GM18867 (cell line): ENCODE data around the gene ALDH1L2.

Experiments
- ATAC-seq: cut with Tn5 transposase; IDR thresholded peaks from one replicate; pipeline ENCODE4 v1.9.1; 2021; ENCODE audit warnings: mild to moderate bottlenecking, moderate library complexity; ENCODE audit not compliant: unreplicated experiment

ALDH1L2 gene

GRCh38 chr12:105036937-105037649 is 47.2 kb downstream of the ALDH1L2 start:
- ATAC-seq: no peak

- no peak for ATAC-seq
Measured at GRCh38 chr12:105033851-105034250, 50.4 kb downstream of the ALDH1L2 start.

- no peak for ATAC-seq
Measured at GRCh38 chr12:105032703-105033357, 51.4 kb downstream of the ALDH1L2 start.

- ATAC-seq: peak; percentile 87
Measured at GRCh38 chr12:105030820-105031807, 53.1 kb downstream of the ALDH1L2 start.

- ATAC-seq: no peak
Measured at GRCh38 chr12:105026411-105026810, 57.8 kb downstream of the ALDH1L2 start.

GRCh38 chr12:105025890-105026289 is 58.4 kb downstream of the ALDH1L2 start:
- ATAC-seq: no peak

GRCh38 chr12:105024928-105025327 is 59.3 kb downstream of the ALDH1L2 start:
- no peak for ATAC-seq

- ATAC-seq: no peak
Measured at GRCh38 chr12:105020241-105020962, 63.9 kb downstream of the ALDH1L2 start.

GRCh38 chr12:105018776-105019175 is 65.5 kb downstream of the ALDH1L2 start:
- no peak for ATAC-seq

GRCh38 chr12:105018012-105018411 is 66.2 kb downstream of the ALDH1L2 start:
- no peak for ATAC-seq

- ATAC-seq: no peak
Measured at GRCh38 chr12:105015543-105015942, 68.7 kb downstream of the ALDH1L2 start.

GRCh38 chr12:105014603-105015002 is 69.7 kb downstream of the ALDH1L2 start:
- ATAC-seq: no peak

GRCh38 chr12:105013892-105014291 is 70.4 kb downstream of the ALDH1L2 start:
- no peak for ATAC-seq

- no peak for ATAC-seq
Measured at GRCh38 chr12:105001476-105001875, 82.8 kb downstream of the ALDH1L2 start.

- ATAC-seq: no peak
Measured at GRCh38 chr12:104999347-104999685, 84.9 kb downstream of the ALDH1L2 start.

GRCh38 chr12:104998423-104999346 is 85.6 kb downstream of the ALDH1L2 start:
- no peak for ATAC-seq

GRCh38 chr12:104997541-104997940 is 86.7 kb downstream of the ALDH1L2 start:
- no peak for ATAC-seq

GRCh38 chr12:104994336-104994735 is 89.9 kb downstream of the ALDH1L2 start:
- ATAC-seq: no peak

- no peak for ATAC-seq
Measured at GRCh38 chr12:104991565-104992128, 92.6 kb downstream of the ALDH1L2 start.
